Measurements from ENCODE around the gene FRMD5.

- no peak for TF ChIP-seq POLR2A (IDR thresholded peaks at IDR 0.05)
- TF ChIP-seq, protein P1, sequence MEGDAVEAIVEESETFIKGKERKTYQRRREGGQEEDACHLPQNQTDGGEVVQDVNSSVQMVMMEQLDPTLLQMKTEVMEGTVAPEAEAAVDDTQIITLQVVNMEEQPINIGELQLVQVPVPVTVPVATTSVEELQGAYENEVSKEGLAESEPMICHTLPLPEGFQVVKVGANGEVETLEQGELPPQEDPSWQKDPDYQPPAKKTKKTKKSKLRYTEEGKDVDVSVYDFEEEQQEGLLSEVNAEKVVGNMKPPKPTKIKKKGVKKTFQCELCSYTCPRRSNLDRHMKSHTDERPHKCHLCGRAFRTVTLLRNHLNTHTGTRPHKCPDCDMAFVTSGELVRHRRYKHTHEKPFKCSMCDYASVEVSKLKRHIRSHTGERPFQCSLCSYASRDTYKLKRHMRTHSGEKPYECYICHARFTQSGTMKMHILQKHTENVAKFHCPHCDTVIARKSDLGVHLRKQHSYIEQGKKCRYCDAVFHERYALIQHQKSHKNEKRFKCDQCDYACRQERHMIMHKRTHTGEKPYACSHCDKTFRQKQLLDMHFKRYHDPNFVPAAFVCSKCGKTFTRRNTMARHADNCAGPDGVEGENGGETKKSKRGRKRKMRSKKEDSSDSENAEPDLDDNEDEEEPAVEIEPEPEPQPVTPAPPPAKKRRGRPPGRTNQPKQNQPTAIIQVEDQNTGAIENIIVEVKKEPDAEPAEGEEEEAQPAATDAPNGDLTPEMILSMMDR (IDR thresholded peaks at IDR 0.05) = no peak
Observed at GRCh38 chr15:43826508-43827341, 368.3 kb downstream of the FRMD5 start, which contains the start of gene WDR76.
